ENCODE measurements around the gene PARD3B.

DNA sequence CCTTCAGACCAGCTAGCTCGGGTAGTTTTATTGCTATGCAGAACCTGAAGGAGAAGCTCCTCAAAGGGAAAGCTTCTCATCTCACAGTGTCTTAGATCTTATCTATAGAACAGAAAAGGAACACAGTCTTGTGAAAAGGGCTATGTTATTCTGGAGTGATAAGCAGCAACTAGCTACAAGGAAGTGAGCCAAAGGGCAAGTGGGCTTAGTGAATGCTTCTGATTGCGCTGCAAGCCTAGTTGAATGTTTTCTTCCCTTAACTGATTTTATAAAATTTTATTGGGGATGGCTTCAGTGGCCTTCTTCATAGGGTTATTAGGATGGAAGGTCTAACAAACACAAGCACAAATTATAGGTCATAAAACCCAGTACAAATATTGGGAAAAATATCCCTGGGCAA, 400.1 kb downstream of the PARD3B start:
- no peak for TF ChIP-seq POLR2AphosphoS5 (IDR thresholded peaks at IDR 0.05; ENCODE audit: low read depth)
- TF ChIP-seq, protein P1, sequence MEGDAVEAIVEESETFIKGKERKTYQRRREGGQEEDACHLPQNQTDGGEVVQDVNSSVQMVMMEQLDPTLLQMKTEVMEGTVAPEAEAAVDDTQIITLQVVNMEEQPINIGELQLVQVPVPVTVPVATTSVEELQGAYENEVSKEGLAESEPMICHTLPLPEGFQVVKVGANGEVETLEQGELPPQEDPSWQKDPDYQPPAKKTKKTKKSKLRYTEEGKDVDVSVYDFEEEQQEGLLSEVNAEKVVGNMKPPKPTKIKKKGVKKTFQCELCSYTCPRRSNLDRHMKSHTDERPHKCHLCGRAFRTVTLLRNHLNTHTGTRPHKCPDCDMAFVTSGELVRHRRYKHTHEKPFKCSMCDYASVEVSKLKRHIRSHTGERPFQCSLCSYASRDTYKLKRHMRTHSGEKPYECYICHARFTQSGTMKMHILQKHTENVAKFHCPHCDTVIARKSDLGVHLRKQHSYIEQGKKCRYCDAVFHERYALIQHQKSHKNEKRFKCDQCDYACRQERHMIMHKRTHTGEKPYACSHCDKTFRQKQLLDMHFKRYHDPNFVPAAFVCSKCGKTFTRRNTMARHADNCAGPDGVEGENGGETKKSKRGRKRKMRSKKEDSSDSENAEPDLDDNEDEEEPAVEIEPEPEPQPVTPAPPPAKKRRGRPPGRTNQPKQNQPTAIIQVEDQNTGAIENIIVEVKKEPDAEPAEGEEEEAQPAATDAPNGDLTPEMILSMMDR (conservative IDR thresholded peaks at IDR 0.05; ENCODE audit: low read depth in 2 of 2) = no peak
- TF ChIP-seq, protein P2, sequence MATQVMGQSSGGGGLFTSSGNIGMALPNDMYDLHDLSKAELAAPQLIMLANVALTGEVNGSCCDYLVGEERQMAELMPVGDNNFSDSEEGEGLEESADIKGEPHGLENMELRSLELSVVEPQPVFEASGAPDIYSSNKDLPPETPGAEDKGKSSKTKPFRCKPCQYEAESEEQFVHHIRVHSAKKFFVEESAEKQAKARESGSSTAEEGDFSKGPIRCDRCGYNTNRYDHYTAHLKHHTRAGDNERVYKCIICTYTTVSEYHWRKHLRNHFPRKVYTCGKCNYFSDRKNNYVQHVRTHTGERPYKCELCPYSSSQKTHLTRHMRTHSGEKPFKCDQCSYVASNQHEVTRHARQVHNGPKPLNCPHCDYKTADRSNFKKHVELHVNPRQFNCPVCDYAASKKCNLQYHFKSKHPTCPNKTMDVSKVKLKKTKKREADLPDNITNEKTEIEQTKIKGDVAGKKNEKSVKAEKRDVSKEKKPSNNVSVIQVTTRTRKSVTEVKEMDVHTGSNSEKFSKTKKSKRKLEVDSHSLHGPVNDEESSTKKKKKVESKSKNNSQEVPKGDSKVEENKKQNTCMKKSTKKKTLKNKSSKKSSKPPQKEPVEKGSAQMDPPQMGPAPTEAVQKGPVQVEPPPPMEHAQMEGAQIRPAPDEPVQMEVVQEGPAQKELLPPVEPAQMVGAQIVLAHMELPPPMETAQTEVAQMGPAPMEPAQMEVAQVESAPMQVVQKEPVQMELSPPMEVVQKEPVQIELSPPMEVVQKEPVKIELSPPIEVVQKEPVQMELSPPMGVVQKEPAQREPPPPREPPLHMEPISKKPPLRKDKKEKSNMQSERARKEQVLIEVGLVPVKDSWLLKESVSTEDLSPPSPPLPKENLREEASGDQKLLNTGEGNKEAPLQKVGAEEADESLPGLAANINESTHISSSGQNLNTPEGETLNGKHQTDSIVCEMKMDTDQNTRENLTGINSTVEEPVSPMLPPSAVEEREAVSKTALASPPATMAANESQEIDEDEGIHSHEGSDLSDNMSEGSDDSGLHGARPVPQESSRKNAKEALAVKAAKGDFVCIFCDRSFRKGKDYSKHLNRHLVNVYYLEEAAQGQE (IDR thresholded peaks at IDR 0.05; ENCODE audit: unreplicated experiment) = no peak
- no peak for TF ChIP-seq EZH2phosphoT487 (IDR thresholded peaks at IDR 0.05; ENCODE audit: unreplicated experiment)
- TF ChIP-seq EZH2 (IDR thresholded peaks at IDR 0.05; ENCODE audit: low read depth, unreplicated experiment) = no peak
